Spinal cord (tissue), 10 donors: ENCODE measurements around the gene EPN1. TPM values are rescaled to one million over a fixed set of nuclear protein-coding genes. Genes with fewer than 3 reads are reported as not detected.

ENCODE experiments used
- DNase-seq, 6 donors: peaks; one replicate each; pipeline versions ENCODE4 v3.0.0 to v3.0.0-alpha.2; 2013 to 2015; ENCODE audit warnings: low spot score in 6 of 6, low read depth in 4 of 6
- H3K27ac ChIP-seq: one replicate; pipeline ENCODE4 v1.5.1; 2013; ENCODE audit warnings: low read depth, low read length, control low read depth
- H3K27me3 ChIP-seq: one replicate; pipeline ENCODE4 v1.6.1; 2013; ENCODE audit warnings: low read length; ENCODE audit not compliant: control insufficient read depth, insufficient read depth
- H3K36me3 ChIP-seq: one replicate; pipeline ENCODE4 v1.6.1; 2013; ENCODE audit warnings: low read length; ENCODE audit not compliant: control insufficient read depth, insufficient read depth
- H3K4me1 ChIP-seq: one replicate; pipeline ENCODE4 v1.6.1; 2013; ENCODE audit warnings: low read length; ENCODE audit not compliant: control insufficient read depth, insufficient read depth
- H3K4me3 ChIP-seq: one replicate; pipeline ENCODE4 v1.5.1; 2013; ENCODE audit warnings: low read depth, low read length, control low read depth
- H3K9me3 ChIP-seq: one replicate; pipeline ENCODE4 v1.6.1; 2013; ENCODE audit warnings: low read length; ENCODE audit not compliant: control insufficient read depth, insufficient read depth
- WGBS: methylation state at CpG from one replicate; pipeline ENCODE4 v1.1.5; 2013; ENCODE audit warnings: missing lambda C conversion rate; ENCODE audit not compliant: insufficient coverage; 5-methylcytosine and 5-hydroxymethylcytosine counted together
- polyA plus RNA-seq, 2 donors: library from polyadenylated mRNA; unstranded; fragments of 120-200 nt; gene quantifications; one replicate each; pipeline ENCODE4 v1.2.1, GENCODE V29; 2013; ENCODE audit not compliant: insufficient read length in 2 of 2
- total RNA-seq, 2 donors: library from RNA; depleted of rRNA in 1 of 2; stranded (reverse); fragments of 120-200 nt in 1 of 2; fragments of >200 nt in 1 of 2; gene quantifications; one replicate each; pipeline versions ENCODE4 v1.2.3 to v1.2.4, GENCODE V29; 2013 to 2014
- donor health status: healthy.

Gene EPN1
- total and polyA plus RNA-seq, 4 donors, result 31.3 to 192 (median 111) TPM

DNA sequence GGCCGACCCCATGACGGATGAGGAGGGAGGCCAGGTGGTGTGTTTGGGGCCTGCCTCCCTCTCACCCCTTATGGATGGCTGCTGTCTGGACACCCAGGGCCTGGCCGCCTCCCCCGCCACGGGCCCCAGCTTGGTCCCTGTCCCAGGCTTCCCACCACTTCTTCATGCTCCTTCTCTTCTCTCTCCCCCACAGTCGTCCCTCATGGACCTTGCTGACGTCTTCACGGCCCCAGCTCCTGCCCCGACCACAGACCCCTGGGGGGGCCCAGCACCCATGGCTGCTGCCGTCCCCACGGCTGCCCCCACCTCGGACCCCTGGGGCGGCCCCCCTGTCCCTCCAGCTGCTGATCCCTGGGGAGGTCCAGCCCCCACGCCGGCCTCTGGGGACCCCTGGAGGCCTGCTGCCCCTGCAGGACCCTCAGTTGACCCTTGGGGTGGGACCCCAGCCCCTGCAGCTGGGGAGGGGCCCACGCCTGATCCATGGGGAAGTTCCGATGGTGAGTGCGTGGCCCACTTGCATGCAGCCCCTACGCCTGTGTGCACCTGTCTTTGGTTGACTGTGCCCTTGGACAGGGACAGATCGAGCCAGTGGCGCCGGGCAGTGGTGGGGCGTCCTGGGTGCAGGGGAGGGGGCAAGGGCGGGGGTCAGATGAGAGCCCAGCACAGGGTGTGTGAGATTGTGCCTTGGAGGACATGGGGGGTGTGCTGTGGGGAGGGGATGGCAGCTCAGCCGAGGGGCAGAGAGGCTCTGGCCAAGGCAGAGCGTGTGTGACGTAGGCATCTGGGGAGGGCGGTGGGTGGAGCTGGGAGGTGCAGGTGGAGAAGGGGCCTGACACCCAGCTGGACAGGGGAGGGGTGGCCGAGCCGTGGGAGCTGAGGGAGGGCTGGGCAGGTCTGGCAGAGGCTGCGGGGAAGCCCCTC, 16.8 kb downstream of the EPN1 start:
- Histone ChIP-seq H3K27me3 (no peaks in the 10 kb centered on the region), H3K4me1 (no peaks in the 10 kb centered on the region), H3K27ac (no peak overlapping the region), H3K9me3 (no peaks in the 10 kb centered on the region), H3K4me3 (no peak overlapping the region), H3K36me3 (peaks cover 100% of the 10 kb centered on the region)
- 94% methylated on average over 31 of the region's 31 CpGs for WGBS
- no peak for DNase-seq

DNA sequence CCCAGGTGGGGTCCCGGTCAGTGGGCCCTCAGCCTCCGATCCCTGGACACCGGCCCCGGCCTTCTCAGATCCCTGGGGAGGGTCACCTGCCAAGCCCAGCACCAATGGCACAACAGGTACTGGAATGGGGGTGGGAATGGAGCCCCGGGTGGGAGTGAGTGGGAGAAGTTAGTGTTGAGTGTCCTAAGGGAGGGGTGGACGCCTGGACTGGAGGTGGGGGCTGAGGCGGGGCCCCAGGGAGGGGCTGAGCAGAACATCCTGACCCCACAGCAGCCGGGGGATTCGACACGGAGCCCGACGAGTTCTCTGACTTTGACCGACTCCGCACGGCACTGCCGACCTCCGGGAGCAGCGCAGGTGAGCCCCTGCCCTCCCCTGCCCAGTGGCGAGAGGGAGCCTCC, 17.7 kb downstream of the EPN1 start:
- Histone ChIP-seq H3K36me3 (peaks cover 98% of the 10 kb centered on the region), H3K4me1 (no peaks in the 10 kb centered on the region), H3K4me3 (no peak overlapping the region), H3K9me3 (no peaks in the 10 kb centered on the region), H3K27ac (no peak overlapping the region), H3K27me3 (no peaks in the 10 kb centered on the region)
- DNase-seq, result no peak
- WGBS, result 95% methylated on average over 19 of the region's 19 CpGs

GRCh38 chr19:55693336-55693974, 18.4 kb downstream of the EPN1 start:
- Histone ChIP-seq H3K9me3 (no peaks in the 10 kb centered on the region), H3K4me3 (no peak overlapping the region), H3K27me3 (no peaks in the 10 kb centered on the region), H3K27ac (no peak overlapping the region), H3K4me1 (no peaks in the 10 kb centered on the region), H3K36me3 (peaks cover 97% of the 10 kb centered on the region)
- no peak for DNase-seq
- 91% methylated on average over 16 of the region's 20 CpGs for WGBS

DNA sequence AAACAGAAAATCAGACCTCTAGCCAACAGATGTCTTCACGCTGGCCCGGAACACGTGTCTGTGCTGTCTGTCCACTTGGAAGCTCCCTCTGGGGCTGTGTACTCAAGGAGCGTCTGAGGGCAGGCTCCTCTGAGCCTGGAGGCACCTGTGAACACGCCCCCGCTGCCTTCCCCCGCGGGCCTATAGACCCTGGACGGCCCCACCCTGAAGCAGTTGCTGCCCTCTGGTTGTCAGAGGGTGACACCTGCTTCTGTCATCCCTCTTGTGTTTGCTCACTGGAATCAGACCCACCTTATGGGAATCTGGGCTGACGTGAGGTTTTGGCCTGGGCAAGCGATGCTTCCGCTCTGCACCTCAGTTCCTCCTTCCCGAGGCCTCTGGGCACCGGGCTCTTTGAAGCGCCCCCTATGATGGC, 19.2 kb downstream of the EPN1 start:
- DNase-seq, result no peak
- Histone ChIP-seq H3K36me3 (peaks cover 96% of the 10 kb centered on the region), H3K27ac (no peak overlapping the region), H3K27me3 (no peaks in the 10 kb centered on the region), H3K4me1 (no peaks in the 10 kb centered on the region), H3K4me3 (no peak overlapping the region), H3K9me3 (no peaks in the 10 kb centered on the region)
- 93% methylated on average over 15 of the region's 15 CpGs for WGBS

DNA sequence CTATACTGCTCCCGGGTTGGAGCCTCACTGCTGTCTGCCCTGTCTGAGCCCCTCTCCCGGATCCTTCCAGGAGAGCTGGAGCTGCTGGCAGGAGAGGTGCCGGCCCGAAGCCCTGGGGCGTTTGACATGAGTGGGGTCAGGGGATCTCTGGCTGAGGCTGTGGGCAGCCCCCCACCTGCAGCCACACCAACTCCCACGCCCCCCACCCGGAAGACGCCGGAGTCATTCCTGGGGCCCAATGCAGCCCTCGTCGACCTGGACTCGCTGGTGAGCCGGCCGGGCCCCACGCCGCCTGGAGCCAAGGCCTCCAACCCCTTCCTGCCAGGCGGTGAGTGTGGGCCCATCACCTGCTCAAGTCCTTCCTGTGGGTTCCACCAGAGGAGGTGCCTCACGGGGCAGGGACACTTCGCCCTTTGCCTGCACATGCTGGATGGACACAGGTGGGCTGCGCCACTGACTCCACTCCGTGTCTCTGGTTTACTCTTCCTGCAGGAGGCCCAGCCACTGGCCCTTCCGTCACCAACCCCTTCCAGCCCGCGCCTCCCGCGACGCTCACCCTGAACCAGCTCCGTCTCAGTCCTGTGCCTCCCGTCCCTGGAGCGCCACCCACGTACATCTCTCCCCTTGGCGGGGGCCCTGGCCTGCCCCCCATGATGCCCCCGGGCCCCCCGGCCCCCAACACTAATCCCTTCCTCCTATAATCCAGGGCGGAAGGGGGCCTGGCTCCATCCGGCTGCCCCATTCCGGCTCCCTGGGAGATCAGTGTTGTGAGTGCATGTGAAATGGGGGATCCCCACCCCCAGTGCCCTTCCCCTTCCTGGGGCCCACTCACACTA, 19.8 kb downstream of the EPN1 start:
- no peak for DNase-seq
- H3K4me1 ChIP-seq, result no peaks in the 10 kb centered on the region
- 97% methylated on average over 25 of the region's 37 CpGs for WGBS
- peaks cover 94% of the 10 kb centered on the region for H3K36me3 ChIP-seq
- no peaks in the 10 kb centered on the region for H3K27me3 ChIP-seq
- H3K9me3 ChIP-seq, result no peaks in the 10 kb centered on the region
- no peak overlapping the region for H3K4me3 ChIP-seq
- H3K27ac ChIP-seq, result no peak overlapping the region

- Histone ChIP-seq H3K9me3 (no peaks in the 10 kb centered on the region), H3K4me3 (no peak overlapping the region), H3K4me1 (no peaks in the 10 kb centered on the region), H3K36me3 (peaks cover 93% of the 10 kb centered on the region), H3K27ac (no peak overlapping the region), H3K27me3 (no peaks in the 10 kb centered on the region)
- no peak for DNase-seq
- WGBS, result 95% methylated on average over 21 of the region's 23 CpGs
These were observed 20.7 kb downstream of the EPN1 start for GRCh38 chr19:55695511-55696290.

GRCh38 chr19:55696301-55697068, 21.5 kb downstream of the EPN1 start:
- Histone ChIP-seq H3K4me3 (no peak overlapping the region), H3K4me1 (no peaks in the 10 kb centered on the region), H3K27ac (no peak overlapping the region), H3K27me3 (no peaks in the 10 kb centered on the region), H3K36me3 (peaks cover 88% of the 10 kb centered on the region), H3K9me3 (no peaks in the 10 kb centered on the region)
- DNase-seq, result no peak
- WGBS, result 97% methylated on average over 17 of the region's 20 CpGs

DNA sequence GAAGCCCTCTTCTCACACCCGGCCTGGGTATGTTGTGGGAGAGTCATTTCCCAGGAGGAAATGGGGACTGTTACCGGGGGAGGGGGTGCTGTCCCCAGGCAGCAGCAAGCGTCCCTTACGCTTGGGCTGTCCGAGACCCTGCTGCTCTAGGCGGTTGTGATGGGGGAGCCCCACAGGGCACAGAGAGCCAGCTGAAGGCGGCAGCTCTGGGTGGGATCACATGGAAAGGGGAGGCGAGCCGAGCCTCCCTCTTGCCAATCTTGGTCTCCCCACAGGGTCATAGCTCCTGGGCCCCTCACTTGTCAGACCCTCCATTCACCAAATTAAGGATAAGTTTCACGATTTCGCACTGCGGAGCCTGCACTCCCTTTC, 22.0 kb downstream of the EPN1 start:
- Histone ChIP-seq H3K36me3 (peaks cover 83% of the 10 kb centered on the region), H3K4me1 (no peaks in the 10 kb centered on the region), H3K27ac (no peak overlapping the region), H3K9me3 (no peaks in the 10 kb centered on the region), H3K27me3 (no peaks in the 10 kb centered on the region), H3K4me3 (no peak overlapping the region)
- DNase-seq, result no peak
- 94% methylated on average over 6 of the region's 12 CpGs for WGBS
